GM23338 (cell line): Measurements from ENCODE around the gene USP32. TPM values are rescaled to one million over a fixed set of nuclear protein-coding genes. Genes with fewer than 3 reads are reported as not detected.

ENCODE experiments used
- ATAC-seq: fragments of 200-7000 bp; cut with Tn5 transposase; 3 replicates; pipeline ENCODE4 v1.9.1; 2020
- DNase-seq: peaks from one replicate; pipeline ENCODE4 v3.0.0-alpha.2; 2015; ENCODE audit warnings: low spot score
- H2AFZ ChIP-seq: fragments of 200-600 bp; sonication (generic); 2 replicates; pipeline ENCODE4 v1.8.0; 2016; ENCODE audit warnings: antibody characterized with exemption, mild to moderate bottlenecking, moderate library complexity
- H3F3A ChIP-seq: fragments of 200-600 bp; sonication (generic); replicated peaks from 2 replicates; pipeline ENCODE4 v1.8.0; 2017; ENCODE audit warnings: antibody characterized with exemption, mixed run types, low read depth
- H3K27ac ChIP-seq: fragments of 200-600 bp; sonication (generic); 2 replicates; pipeline ENCODE4 v1.6.1; 2016; ENCODE audit warnings: low read depth
- H3K27me3 ChIP-seq: fragments of 200-600 bp; sonication (generic); 2 replicates; pipeline ENCODE4 v1.8.0; 2016; ENCODE audit warnings: mild to moderate bottlenecking, mixed run types, moderate library complexity; ENCODE audit not compliant: insufficient read depth
- H3K36me3 ChIP-seq: fragments of 200-600 bp; sonication (generic); 2 replicates; pipeline ENCODE4 v1.8.0; 2016; ENCODE audit warnings: mild to moderate bottlenecking; ENCODE audit not compliant: insufficient read depth
- H3K4me1 ChIP-seq: fragments of 200-600 bp; sonication (generic); 2 replicates; pipeline ENCODE4 v1.8.0; 2016; ENCODE audit warnings: mild to moderate bottlenecking, moderate library complexity; ENCODE audit not compliant: insufficient read depth
- H3K4me2 ChIP-seq: fragments of 200-600 bp; sonication (generic); 2 replicates; pipeline ENCODE4 v1.7.1; 2017; ENCODE audit warnings: mixed run types
- H3K4me3 ChIP-seq: fragments of 200-600 bp; sonication (generic); 2 replicates; pipeline ENCODE4 v1.6.1; 2016; ENCODE audit warnings: mixed run types
- H3K79me2 ChIP-seq: fragments of 200-600 bp; sonication (generic); replicated peaks from 2 replicates; pipeline ENCODE4 v1.8.0; 2017; ENCODE audit warnings: mild to moderate bottlenecking; ENCODE audit not compliant: insufficient read depth
- H3K9me2 ChIP-seq: fragments of 200-600 bp; sonication (generic); 2 replicates; pipeline ENCODE4 v1.8.0; 2017; ENCODE audit not compliant: insufficient read depth
- H4K20me1 ChIP-seq: fragments of 200-600 bp; sonication (generic); replicated peaks from 2 replicates; pipeline ENCODE4 v1.8.0; 2017; ENCODE audit warnings: mild to moderate bottlenecking; ENCODE audit not compliant: insufficient read depth
- H3K27ac Mint-ChIP-seq: 2 replicates; pipeline ENCODE4 v1.8.0; 2020; ENCODE audit warnings: inconsistent platforms, mild to moderate bottlenecking, moderate library complexity, mixed read lengths
- H3K27me3 Mint-ChIP-seq: 3 replicates; pipeline ENCODE4 v1.8.0; 2022; ENCODE audit warnings: low read depth, mild to moderate bottlenecking, moderate library complexity, mixed read lengths, inconsistent platforms; ENCODE audit not compliant: insufficient read depth, poor library complexity
- H3K36me3 Mint-ChIP-seq: 3 replicates; pipeline ENCODE4 v1.8.0; 2021; ENCODE audit warnings: low read depth, mild to moderate bottlenecking, inconsistent platforms, moderate library complexity, mixed read lengths
- H3K4me1 Mint-ChIP-seq: 3 replicates; pipeline ENCODE4 v1.8.0; 2020; ENCODE audit warnings: mild to moderate bottlenecking, inconsistent platforms, mixed read lengths
- H3K4me3 Mint-ChIP-seq: 3 replicates; pipeline ENCODE4 v1.8.0; 2021; ENCODE audit warnings: moderate library complexity, mild to moderate bottlenecking, inconsistent platforms, mixed read lengths
- H3K9me3 Mint-ChIP-seq: 3 replicates; pipeline ENCODE4 v1.8.0; 2020; ENCODE audit warnings: moderate library complexity, mild to moderate bottlenecking, inconsistent platforms, mixed read lengths
- CREB1 ChIP-seq: fragments of 250-450 bp; sonication (Bioruptor Pico); IDR thresholded peaks from 2 replicates; pipeline ENCODE4 v1.5.0; 2020; ENCODE audit warnings: low read depth, mild to moderate bottlenecking, moderate library complexity
- CTCF ChIP-seq, 2 experiments: fragments of 200-600 bp in 1 of 2; sonication (generic) in 1 of 2; conservative IDR thresholded peaks; 2 replicates each; pipeline versions ENCODE4 v1.5.1 to v1.6.1; 2016 to 2017; ENCODE audit warnings: antibody characterized with exemption in 2 of 2, low read depth in 2 of 2, mild to moderate bottlenecking in 2 of 2, moderate library complexity in 1 of 2
- ETS1 ChIP-seq: IDR thresholded peaks from 2 replicates; pipeline ENCODE4 v1.6.1; 2016; ENCODE audit warnings: antibody characterized with exemption
- EZH2 ChIP-seq: fragments of 200-600 bp; sonication (generic); IDR thresholded peaks from one replicate; pipeline ENCODE4 v1.8.0; 2017; ENCODE audit warnings: antibody characterized with exemption, mild to moderate bottlenecking, low read depth; ENCODE audit not compliant: unreplicated experiment
- NANOG ChIP-seq: IDR thresholded peaks from 2 replicates; pipeline ENCODE4 v1.6.1; 2016; ENCODE audit warnings: antibody characterized with exemption, borderline replicate concordance
- ZNF331 ChIP-seq: fragments of 250-450 bp; sonication (Bioruptor Pico); IDR thresholded peaks from 2 replicates; pipeline ENCODE4 v1.5.0; 2020; ENCODE audit warnings: low read depth, mild to moderate bottlenecking, moderate library complexity
- polyA plus RNA-seq: library from polyadenylated mRNA; unstranded; fragments of >200 nt; fragmentation: Nextera tagmentation; extraction: Ambion mirVana; gene quantifications from 2 replicates; pipeline ENCODE4 v1.2.1, GENCODE V29; 2016
- total RNA-seq: library from RNA; depleted of rRNA; stranded (reverse); fragments of >200 nt; shearing (Covaris generic); gene quantifications from 2 replicates; pipeline ENCODE4 v1.2.3, GENCODE V29; 2014

Gene USP32
- total and polyA plus RNA-seq, 2 experiments from 2014 or later = 43.6 to 129 TPM

DNA sequence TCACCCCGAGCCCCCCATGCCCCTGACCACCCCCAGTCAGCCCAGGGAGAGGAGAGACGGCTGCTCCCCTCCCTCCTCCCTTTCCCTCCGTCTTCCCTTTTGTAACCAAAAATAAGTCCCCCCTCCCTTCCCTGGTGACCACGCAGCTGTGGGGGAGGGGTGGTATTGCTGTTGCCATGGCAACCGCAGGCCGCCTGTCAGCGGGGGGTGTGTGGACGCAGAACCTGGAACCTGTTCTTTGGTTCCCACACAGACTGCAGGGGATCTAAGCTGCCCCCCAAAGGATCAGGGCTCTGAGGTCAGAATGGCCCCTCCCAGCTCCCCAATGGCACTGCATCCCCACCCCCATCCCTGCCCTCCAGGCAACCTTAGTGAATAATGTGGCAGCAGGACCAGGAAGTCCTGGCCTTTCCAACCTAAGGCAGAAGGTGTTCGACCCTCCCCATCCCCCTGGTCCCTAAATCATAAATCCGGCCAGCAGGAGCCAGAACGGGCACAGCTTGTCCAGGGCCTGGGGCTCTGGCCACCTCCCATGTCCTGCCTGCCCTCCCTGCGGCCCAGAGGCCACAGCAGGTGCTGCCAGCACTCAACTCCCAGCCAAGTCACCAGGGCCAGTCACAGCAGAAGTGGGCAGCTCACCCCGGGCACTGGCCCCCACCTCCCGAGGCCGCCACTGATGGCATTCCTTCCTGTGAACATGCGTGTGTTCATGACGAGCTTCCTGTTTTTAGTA is 230.2 kb downstream of the USP32 start:
- no peak overlapping the region for H2AFZ ChIP-seq
- DNase-seq = peak; percentile 74
- H4K20me1 ChIP-seq = no peaks in the 10 kb centered on the region
- H3K4me2 ChIP-seq = peak overlapping the region; percentile 74
- Mint-ChIP-seq H3K27ac (no peak overlapping the region), H3K36me3 (no peaks in the 10 kb centered on the region), H3K27me3 (peaks cover 35% of the 10 kb centered on the region), H3K9me3 (no peaks in the 10 kb centered on the region; the same call in 2 of the 3 replicates), H3K4me1 (peaks cover 61% of the 10 kb centered on the region), H3K4me3 (no peak overlapping the region; the same call in 2 of the 3 replicates)
- H3K27ac ChIP-seq = no peak overlapping the region
- no peaks in the 10 kb centered on the region for H3K27me3 ChIP-seq
- TF ChIP-seq CREB1 (CRISPR knock-in tag) (0 out of 2 replicates have a peak, but pooled peaks have one; percentile 48), EZH2 (no peak)
- peaks cover 20% of the 10 kb centered on the region for H3F3A ChIP-seq
- H3K36me3 ChIP-seq = no peaks in the 10 kb centered on the region
- H3K9me2 ChIP-seq = no peaks in the 10 kb centered on the region
- peaks cover 59% of the 10 kb centered on the region for H3K4me1 ChIP-seq
- peak overlapping the region; percentile 37; the same call in 1 of the 2 replicates for H3K4me3 ChIP-seq
- H3K79me2 ChIP-seq = no peaks in the 10 kb centered on the region
- ATAC-seq = no peak

DNA sequence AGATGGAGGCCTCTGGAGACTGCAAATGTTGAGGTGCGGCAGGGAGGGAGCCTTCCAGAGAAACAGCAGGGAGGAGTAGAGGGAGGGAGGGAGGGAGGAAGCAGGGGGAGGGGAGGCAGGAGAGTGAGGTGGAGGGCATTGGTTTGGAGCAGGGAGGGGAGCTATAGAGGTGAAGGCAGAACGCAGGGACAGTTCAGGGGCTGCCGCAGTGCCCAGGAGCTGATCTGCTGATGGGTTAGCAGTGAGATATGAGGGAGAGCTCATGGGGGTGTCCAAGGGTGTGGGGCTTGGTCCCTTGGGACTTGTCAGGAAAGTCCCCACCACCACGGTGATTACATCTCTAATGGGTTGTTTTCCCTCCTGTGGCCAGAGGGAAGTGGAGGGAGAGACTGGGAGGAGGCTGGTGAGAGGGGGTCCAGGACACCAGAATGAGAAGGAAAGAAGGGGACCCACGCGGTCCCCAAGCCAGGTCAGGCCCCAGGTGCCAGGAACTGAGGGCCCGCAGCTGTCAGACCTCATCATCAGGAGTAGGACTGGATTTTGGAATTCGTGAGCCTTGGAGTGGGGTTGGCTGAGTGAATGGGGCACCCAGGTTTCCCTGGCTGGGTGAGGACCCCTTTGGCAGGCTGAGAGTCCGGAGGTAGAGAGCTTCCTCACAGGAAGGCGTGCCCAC is 231.0 kb downstream of the USP32 start:
- Histone ChIP-seq H4K20me1 (no peaks in the 10 kb centered on the region), H3K4me3 (peak overlapping the region; percentile 37), H3K4me2 (peak overlapping the region; percentile 74), H3K4me1 (peaks cover 61% of the 10 kb centered on the region), H2AFZ (no peak overlapping the region), H3K79me2 (no peaks in the 10 kb centered on the region), H3K27ac (no peak overlapping the region), H3F3A (peaks cover 20% of the 10 kb centered on the region), H3K9me2 (no peaks in the 10 kb centered on the region), H3K36me3 (no peaks in the 10 kb centered on the region), H3K27me3 (no peaks in the 10 kb centered on the region)
- DNase-seq (peak; percentile 70), ATAC-seq (no peak; the same call in 2 of the 3 replicates)
- Mint-ChIP-seq H3K36me3 (no peaks in the 10 kb centered on the region), H3K4me3 (peak overlapping the region; percentile 47; the same call in 1 of the 3 replicates), H3K27me3 (peaks cover 39% of the 10 kb centered on the region), H3K9me3 (no peaks in the 10 kb centered on the region; the same call in 2 of the 3 replicates), H3K27ac (0 out of 2 replicates have a peak overlapping the region, but pooled peaks have one; percentile 62), H3K4me1 (peaks cover 66% of the 10 kb centered on the region)
- no peak for TF ChIP-seq NANOG

GRCh38 chr17:60159479-60159866 is 232.5 kb downstream of the USP32 start:
- Histone ChIP-seq H3K4me1 (peaks cover 64% of the 10 kb centered on the region), H4K20me1 (no peaks in the 10 kb centered on the region), H3K79me2 (no peaks in the 10 kb centered on the region), H3K4me3 (peak overlapping the region; percentile 38; the same call in 1 of the 2 replicates), H2AFZ (no peak overlapping the region), H3K9me2 (no peaks in the 10 kb centered on the region), H3K27me3 (no peaks in the 10 kb centered on the region), H3K36me3 (no peaks in the 10 kb centered on the region), H3K27ac (no peak overlapping the region), H3F3A (peaks cover 18% of the 10 kb centered on the region), H3K4me2 (peak overlapping the region; percentile 73)
- no peak; the same call in 2 of the 3 replicates for ATAC-seq
- Mint-ChIP-seq H3K36me3 (no peaks in the 10 kb centered on the region), H3K9me3 (no peaks in the 10 kb centered on the region; the same call in 2 of the 3 replicates), H3K4me1 (peaks cover 69% of the 10 kb centered on the region), H3K27me3 (peaks cover 34% of the 10 kb centered on the region), H3K4me3 (no peak overlapping the region), H3K27ac (no peak overlapping the region)
- TF ChIP-seq ZNF331 (CRISPR knock-in tag) (no peak), CTCF (conservative IDR thresholded peaks at IDR 0.05; ENCODE audit: low read depth in 2 of 2) (peak in 1 of 2 experiments; percentile 40; a peak in 2 of 4 replicates), ETS1 (no peak)
- DNase-seq = no peak
